GM19238 (cell line): ENCODE measurements around the gene LRIF1.
"Not testable (repeated sequence)": the region's sequence is repeated elsewhere in the genome, so short reads cannot be mapped to it uniquely, and the experiment has no call there.

Experiments used
- DNase-seq: peaks from one replicate; pipeline ENCODE4 v3.0.0; 2011; ENCODE audit warnings: low spot score; ENCODE audit not compliant: insufficient read length

LRIF1 gene

GRCh38 chr1:110963691-110964454 is at the start of gene LRIF1:
TSS of gene LRIF1 (minus strand) at chr1:110963922. CDS start at chr1:110963688, 234 bp downstream.
- peak; percentile 80 for DNase-seq

- DNase-seq, result no peak
Observed at GRCh38 chr1:111008031-111008430, 44.3 kb upstream of the LRIF1 start.

- no peak for DNase-seq
Observed at GRCh38 chr1:111006556-111006955, 42.8 kb upstream of the LRIF1 start.

- DNase-seq, result not testable (repeated sequence)
Observed at GRCh38 chr1:110999607-111000006, 35.9 kb upstream of the LRIF1 start.

GRCh38 chr1:110992329-110992728 is 28.6 kb upstream of the LRIF1 start:
- not testable (repeated sequence) for DNase-seq

GRCh38 chr1:110991295-110991694 is 27.6 kb upstream of the LRIF1 start:
- not testable (repeated sequence) for DNase-seq

GRCh38 chr1:110990541-110990940 is 26.8 kb upstream of the LRIF1 start:
- DNase-seq, result no peak

GRCh38 chr1:110986407-110986891 is 22.7 kb upstream of the LRIF1 start:
- no peak for DNase-seq

GRCh38 chr1:110982320-110982719 is 18.6 kb upstream of the LRIF1 start:
- DNase-seq, result no peak

GRCh38 chr1:110979154-110979553 is 15.4 kb upstream of the LRIF1 start:
- no peak for DNase-seq

- no peak for DNase-seq
Observed at GRCh38 chr1:110976089-110976488, 12.4 kb upstream of the LRIF1 start.

- no peak for DNase-seq
Observed at GRCh38 chr1:110975265-110975664, 11.5 kb upstream of the LRIF1 start.

- no peak for DNase-seq
Observed at GRCh38 chr1:110967256-110967655, 3.5 kb upstream of the LRIF1 start.

GRCh38 chr1:110964455-110964903 is 757 bp upstream of the LRIF1 start:
- DNase-seq, result no peak

- DNase-seq, result peak; percentile 7
Observed at GRCh38 chr1:110962892-110963690, 631 bp downstream of the LRIF1 start.

GRCh38 chr1:110961902-110962301 is 1.8 kb downstream of the LRIF1 start:
- no peak for DNase-seq

- DNase-seq, result no peak
Observed at GRCh38 chr1:110960777-110961420, 2.8 kb downstream of the LRIF1 start.

GRCh38 chr1:110957798-110958197 is 5.9 kb downstream of the LRIF1 start:
- no peak for DNase-seq

GRCh38 chr1:110956586-110956985 is 7.1 kb downstream of the LRIF1 start:
- no peak for DNase-seq

- no peak for DNase-seq
Observed at GRCh38 chr1:110953031-110953430, 10.7 kb downstream of the LRIF1 start.

- DNase-seq, result no peak
Observed at GRCh38 chr1:110952031-110952430, 11.7 kb downstream of the LRIF1 start.

GRCh38 chr1:110951161-110951560 is 12.6 kb downstream of the LRIF1 start:
- no peak for DNase-seq
